ENCODE data around the gene ACAP3. TPM values are rescaled to one million over a fixed set of nuclear protein-coding genes. Genes with fewer than 3 reads are reported as not detected.

Gene ACAP3
- total and polyA plus RNA-seq, 2 experiments from 2014 or later: 8.1 to 31.9 TPM

GRCh38 chr1:1259951-1260600 lies 47.7 kb downstream of the ACAP3 start:
- H3K27me3 Mint-ChIP-seq (ENCODE audit: insufficient read depth, low read depth, poor library complexity): peaks cover 19% of the 10 kb centered on the region
- Histone ChIP-seq H3K4me3 (no peak overlapping the region), H3F3A (replicated peaks; ENCODE audit: low read depth) (0 out of 2 replicates have a peak, but pooled peaks cover 13% of the 10 kb centered on the region), H3K79me2 (replicated peaks; ENCODE audit: insufficient read depth) (peaks cover 28% of the 10 kb centered on the region), H4K20me1 (replicated peaks; ENCODE audit: insufficient read depth) (peaks cover 27% of the 10 kb centered on the region), H3K4me1 (ENCODE audit: insufficient read depth) (peaks cover 9% of the 10 kb centered on the region), H3K27me3 (ENCODE audit: insufficient read depth) (no peaks in the 10 kb centered on the region), H3K4me2 (no peak overlapping the region), H3K36me3 (ENCODE audit: insufficient read depth) (peaks cover 20% of the 10 kb centered on the region; the same call in 1 of the 2 replicates), H3K27ac (ENCODE audit: low read depth) (no peak overlapping the region), H3K9me2 (ENCODE audit: insufficient read depth) (no peaks in the 10 kb centered on the region), H2AFZ (no peak overlapping the region)
- no peak overlapping the region; the same call in 1 of the 2 replicates for H3K27ac Mint-ChIP-seq
- peaks cover 71% of the 10 kb centered on the region for H3K36me3 Mint-ChIP-seq (ENCODE audit: low read depth)
- H3K9me3 Mint-ChIP-seq: no peaks in the 10 kb centered on the region
- no peak overlapping the region for H3K4me3 Mint-ChIP-seq
- peaks cover 22% of the 10 kb centered on the region for H3K4me1 Mint-ChIP-seq
- no peak for ATAC-seq
- no peak for DNase-seq (ENCODE audit: low spot score)
- no peak for TF ChIP-seq CREB1 (CRISPR knock-in tag; IDR thresholded peaks at IDR 0.05; ENCODE audit: low read depth)
- TF ChIP-seq ZNF114 (CRISPR knock-in tag; IDR thresholded peaks at IDR 0.05): no peak
- no peak for TF ChIP-seq ZNF462 (CRISPR knock-in tag; IDR thresholded peaks at IDR 0.05)
- TF ChIP-seq, protein P1, sequence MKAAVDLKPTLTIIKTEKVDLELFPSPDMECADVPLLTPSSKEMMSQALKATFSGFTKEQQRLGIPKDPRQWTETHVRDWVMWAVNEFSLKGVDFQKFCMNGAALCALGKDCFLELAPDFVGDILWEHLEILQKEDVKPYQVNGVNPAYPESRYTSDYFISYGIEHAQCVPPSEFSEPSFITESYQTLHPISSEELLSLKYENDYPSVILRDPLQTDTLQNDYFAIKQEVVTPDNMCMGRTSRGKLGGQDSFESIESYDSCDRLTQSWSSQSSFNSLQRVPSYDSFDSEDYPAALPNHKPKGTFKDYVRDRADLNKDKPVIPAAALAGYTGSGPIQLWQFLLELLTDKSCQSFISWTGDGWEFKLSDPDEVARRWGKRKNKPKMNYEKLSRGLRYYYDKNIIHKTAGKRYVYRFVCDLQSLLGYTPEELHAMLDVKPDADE (IDR thresholded peaks at IDR 0.05): no peak
- no peak for TF ChIP-seq ZNF331 (CRISPR knock-in tag; IDR thresholded peaks at IDR 0.05; ENCODE audit: low read depth)
- no peak for TF ChIP-seq POLR2AphosphoS5 (IDR thresholded peaks at IDR 0.05; ENCODE audit: low read depth)
- TF ChIP-seq NANOG (IDR thresholded peaks at IDR 0.05; ENCODE audit: borderline replicate concordance): no peak
- no peak for TF ChIP-seq JUNB (IDR thresholded peaks at IDR 0.05; ENCODE audit: unreplicated experiment)
- TF ChIP-seq, protein P2, sequence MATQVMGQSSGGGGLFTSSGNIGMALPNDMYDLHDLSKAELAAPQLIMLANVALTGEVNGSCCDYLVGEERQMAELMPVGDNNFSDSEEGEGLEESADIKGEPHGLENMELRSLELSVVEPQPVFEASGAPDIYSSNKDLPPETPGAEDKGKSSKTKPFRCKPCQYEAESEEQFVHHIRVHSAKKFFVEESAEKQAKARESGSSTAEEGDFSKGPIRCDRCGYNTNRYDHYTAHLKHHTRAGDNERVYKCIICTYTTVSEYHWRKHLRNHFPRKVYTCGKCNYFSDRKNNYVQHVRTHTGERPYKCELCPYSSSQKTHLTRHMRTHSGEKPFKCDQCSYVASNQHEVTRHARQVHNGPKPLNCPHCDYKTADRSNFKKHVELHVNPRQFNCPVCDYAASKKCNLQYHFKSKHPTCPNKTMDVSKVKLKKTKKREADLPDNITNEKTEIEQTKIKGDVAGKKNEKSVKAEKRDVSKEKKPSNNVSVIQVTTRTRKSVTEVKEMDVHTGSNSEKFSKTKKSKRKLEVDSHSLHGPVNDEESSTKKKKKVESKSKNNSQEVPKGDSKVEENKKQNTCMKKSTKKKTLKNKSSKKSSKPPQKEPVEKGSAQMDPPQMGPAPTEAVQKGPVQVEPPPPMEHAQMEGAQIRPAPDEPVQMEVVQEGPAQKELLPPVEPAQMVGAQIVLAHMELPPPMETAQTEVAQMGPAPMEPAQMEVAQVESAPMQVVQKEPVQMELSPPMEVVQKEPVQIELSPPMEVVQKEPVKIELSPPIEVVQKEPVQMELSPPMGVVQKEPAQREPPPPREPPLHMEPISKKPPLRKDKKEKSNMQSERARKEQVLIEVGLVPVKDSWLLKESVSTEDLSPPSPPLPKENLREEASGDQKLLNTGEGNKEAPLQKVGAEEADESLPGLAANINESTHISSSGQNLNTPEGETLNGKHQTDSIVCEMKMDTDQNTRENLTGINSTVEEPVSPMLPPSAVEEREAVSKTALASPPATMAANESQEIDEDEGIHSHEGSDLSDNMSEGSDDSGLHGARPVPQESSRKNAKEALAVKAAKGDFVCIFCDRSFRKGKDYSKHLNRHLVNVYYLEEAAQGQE (IDR thresholded peaks at IDR 0.05; ENCODE audit: unreplicated experiment): no peak
- TF ChIP-seq, protein P3, sequence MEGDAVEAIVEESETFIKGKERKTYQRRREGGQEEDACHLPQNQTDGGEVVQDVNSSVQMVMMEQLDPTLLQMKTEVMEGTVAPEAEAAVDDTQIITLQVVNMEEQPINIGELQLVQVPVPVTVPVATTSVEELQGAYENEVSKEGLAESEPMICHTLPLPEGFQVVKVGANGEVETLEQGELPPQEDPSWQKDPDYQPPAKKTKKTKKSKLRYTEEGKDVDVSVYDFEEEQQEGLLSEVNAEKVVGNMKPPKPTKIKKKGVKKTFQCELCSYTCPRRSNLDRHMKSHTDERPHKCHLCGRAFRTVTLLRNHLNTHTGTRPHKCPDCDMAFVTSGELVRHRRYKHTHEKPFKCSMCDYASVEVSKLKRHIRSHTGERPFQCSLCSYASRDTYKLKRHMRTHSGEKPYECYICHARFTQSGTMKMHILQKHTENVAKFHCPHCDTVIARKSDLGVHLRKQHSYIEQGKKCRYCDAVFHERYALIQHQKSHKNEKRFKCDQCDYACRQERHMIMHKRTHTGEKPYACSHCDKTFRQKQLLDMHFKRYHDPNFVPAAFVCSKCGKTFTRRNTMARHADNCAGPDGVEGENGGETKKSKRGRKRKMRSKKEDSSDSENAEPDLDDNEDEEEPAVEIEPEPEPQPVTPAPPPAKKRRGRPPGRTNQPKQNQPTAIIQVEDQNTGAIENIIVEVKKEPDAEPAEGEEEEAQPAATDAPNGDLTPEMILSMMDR (conservative IDR thresholded peaks at IDR 0.05; ENCODE audit: low read depth in 2 of 2): no peak
- no peak for TF ChIP-seq EZH2phosphoT487 (IDR thresholded peaks at IDR 0.05; ENCODE audit: unreplicated experiment)
- TF ChIP-seq EZH2 (IDR thresholded peaks at IDR 0.05; ENCODE audit: low read depth, unreplicated experiment): no peak
- TF ChIP-seq STAT1 (IDR thresholded peaks at IDR 0.05; ENCODE audit: unreplicated experiment): no peak

Data from GM23338 (cell line).